Testis (tissue), 2 donors: Measurements from ENCODE around the gene ADM2.

ENCODE experiments used
- POLR2A ChIP-seq: fragments of 450-650 bp; IDR thresholded peaks from one replicate; pipeline ENCODE4 v1.6.1; 2017; ENCODE audit warnings: antibody characterized with exemption, mild to moderate bottlenecking, moderate library complexity
- TF ChIP-seq, protein P1 (sequence below), 3 experiments: fragments of 450-650 bp in 2 of 3; fragments of 200-600 bp in 1 of 3; sonication (generic) in 1 of 3; IDR thresholded peaks; one replicate each; pipeline ENCODE4 v1.5.1; 2016 to 2019; ENCODE audit warnings: antibody characterized with exemption in 3 of 3, mild to moderate bottlenecking in 2 of 3, moderate library complexity in 1 of 3

- TF ChIP-seq, protein P1, sequence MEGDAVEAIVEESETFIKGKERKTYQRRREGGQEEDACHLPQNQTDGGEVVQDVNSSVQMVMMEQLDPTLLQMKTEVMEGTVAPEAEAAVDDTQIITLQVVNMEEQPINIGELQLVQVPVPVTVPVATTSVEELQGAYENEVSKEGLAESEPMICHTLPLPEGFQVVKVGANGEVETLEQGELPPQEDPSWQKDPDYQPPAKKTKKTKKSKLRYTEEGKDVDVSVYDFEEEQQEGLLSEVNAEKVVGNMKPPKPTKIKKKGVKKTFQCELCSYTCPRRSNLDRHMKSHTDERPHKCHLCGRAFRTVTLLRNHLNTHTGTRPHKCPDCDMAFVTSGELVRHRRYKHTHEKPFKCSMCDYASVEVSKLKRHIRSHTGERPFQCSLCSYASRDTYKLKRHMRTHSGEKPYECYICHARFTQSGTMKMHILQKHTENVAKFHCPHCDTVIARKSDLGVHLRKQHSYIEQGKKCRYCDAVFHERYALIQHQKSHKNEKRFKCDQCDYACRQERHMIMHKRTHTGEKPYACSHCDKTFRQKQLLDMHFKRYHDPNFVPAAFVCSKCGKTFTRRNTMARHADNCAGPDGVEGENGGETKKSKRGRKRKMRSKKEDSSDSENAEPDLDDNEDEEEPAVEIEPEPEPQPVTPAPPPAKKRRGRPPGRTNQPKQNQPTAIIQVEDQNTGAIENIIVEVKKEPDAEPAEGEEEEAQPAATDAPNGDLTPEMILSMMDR (IDR thresholded peaks at IDR 0.05) = no peak
- TF ChIP-seq POLR2A = no peak
Measured at GRCh38 chr22:50445880-50446707, 35.2 kb upstream of the ADM2 start.
